HG03432 (cell line): ENCODE data around the gene FXN.
"Not testable (repeated sequence)": the region's sequence is repeated elsewhere in the genome, so short reads cannot be mapped to it uniquely, and the experiment has no call there.

ENCODE experiments used
- ATAC-seq: cut with Tn5 transposase; IDR thresholded peaks from one replicate; pipeline ENCODE4 v1.9.1; 2021; ENCODE audit warnings: mild to moderate bottlenecking, moderate library complexity; ENCODE audit not compliant: unreplicated experiment

Gene FXN

GRCh38 chr9:69065660-69066059 is 30.1 kb downstream of the FXN start:
- ATAC-seq: no peak

- no peak for ATAC-seq
These were observed 31.4 kb downstream of the FXN start for GRCh38 chr9:69066955-69067354.

GRCh38 chr9:69070201-69070600 is 34.6 kb downstream of the FXN start:
- ATAC-seq: no peak

GRCh38 chr9:69071059-69071458 is 35.5 kb downstream of the FXN start:
- no peak for ATAC-seq

- no peak for ATAC-seq
These were observed 37.6 kb downstream of the FXN start for GRCh38 chr9:69073103-69073502.

- no peak for ATAC-seq
These were observed 39.2 kb downstream of the FXN start for GRCh38 chr9:69074801-69075200.

GRCh38 chr9:69076550-69076949 is 41.0 kb downstream of the FXN start:
- no peak for ATAC-seq

- ATAC-seq: no peak
These were observed 42.5 kb downstream of the FXN start for GRCh38 chr9:69078069-69078468.

- no peak for ATAC-seq
These were observed 43.0 kb downstream of the FXN start for GRCh38 chr9:69078581-69078980.

GRCh38 chr9:69079186-69079585 is 43.6 kb downstream of the FXN start:
- no peak for ATAC-seq

GRCh38 chr9:69081261-69081660 is 45.7 kb downstream of the FXN start:
- ATAC-seq: no peak

- no peak for ATAC-seq
These were observed 47.8 kb downstream of the FXN start for GRCh38 chr9:69083321-69083720.

- ATAC-seq: no peak
These were observed 50.2 kb downstream of the FXN start for GRCh38 chr9:69085569-69086283.

GRCh38 chr9:69086312-69086711 is 50.8 kb downstream of the FXN start:
- no peak for ATAC-seq

GRCh38 chr9:69086769-69087168 is 51.2 kb downstream of the FXN start:
- no peak for ATAC-seq

- ATAC-seq: no peak
These were observed 53.5 kb downstream of the FXN start for GRCh38 chr9:69089082-69089481.

- no peak for ATAC-seq
These were observed 53.9 kb downstream of the FXN start for GRCh38 chr9:69089491-69089890.

- no peak for ATAC-seq
These were observed 54.7 kb downstream of the FXN start for GRCh38 chr9:69090140-69090750.

- ATAC-seq: no peak
These were observed 55.4 kb downstream of the FXN start for GRCh38 chr9:69090946-69091345.

- ATAC-seq: peak; percentile 79
These were observed 58.0 kb downstream of the FXN start for GRCh38 chr9:69093471-69094103.

- not testable (repeated sequence) for ATAC-seq
These were observed 59.0 kb downstream of the FXN start for GRCh38 chr9:69094361-69095135.

GRCh38 chr9:69097064-69097463 is 61.5 kb downstream of the FXN start:
- no peak for ATAC-seq
